Measurements from ENCODE around the gene DENND2A. TPM values are rescaled to one million over a fixed set of nuclear protein-coding genes. Genes with fewer than 3 reads are reported as not detected.

DENND2A gene
- polyA plus RNA-seq, 3 donors from 2014 or later, result not detected

DNA sequence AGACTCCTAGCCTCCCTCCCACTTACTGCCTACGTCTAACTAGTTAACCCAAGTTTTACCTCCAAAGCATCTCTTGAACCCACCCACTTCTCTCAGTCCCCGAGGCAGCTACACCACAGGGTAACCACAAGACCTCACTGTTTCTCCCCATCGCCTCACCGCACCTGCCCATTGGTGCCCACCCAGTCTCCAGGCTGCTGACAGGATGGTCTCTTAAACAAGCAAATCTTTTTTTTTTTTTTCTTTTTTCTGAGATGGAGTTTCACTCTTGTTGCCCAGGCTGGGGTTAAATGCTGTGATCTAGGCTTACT, 47.0 kb downstream of the DENND2A start:
- no peak overlapping the region for H3K4me3 Mint-ChIP-seq
- no peaks in the 10 kb centered on the region for H3K9me3 Mint-ChIP-seq
- peaks cover 9 to 14% of the 10 kb centered on the region in 2 donors for H3K4me1 Mint-ChIP-seq
- peak in 1 of 3 donors; percentile 10 for DNase-seq
- peak overlapping the region in 1 of 6 donors; percentile 1 for H3K27ac Mint-ChIP-seq
- peaks cover 0 to 5% (median 0%) of the 10 kb centered on the region in 3 donors for H3K36me3 Mint-ChIP-seq
- H3K27me3 Mint-ChIP-seq (ENCODE audit: low read depth in 3 of 3), result peaks cover 3 to 8% (median 6%) of the 10 kb centered on the region in 3 donors

DNA sequence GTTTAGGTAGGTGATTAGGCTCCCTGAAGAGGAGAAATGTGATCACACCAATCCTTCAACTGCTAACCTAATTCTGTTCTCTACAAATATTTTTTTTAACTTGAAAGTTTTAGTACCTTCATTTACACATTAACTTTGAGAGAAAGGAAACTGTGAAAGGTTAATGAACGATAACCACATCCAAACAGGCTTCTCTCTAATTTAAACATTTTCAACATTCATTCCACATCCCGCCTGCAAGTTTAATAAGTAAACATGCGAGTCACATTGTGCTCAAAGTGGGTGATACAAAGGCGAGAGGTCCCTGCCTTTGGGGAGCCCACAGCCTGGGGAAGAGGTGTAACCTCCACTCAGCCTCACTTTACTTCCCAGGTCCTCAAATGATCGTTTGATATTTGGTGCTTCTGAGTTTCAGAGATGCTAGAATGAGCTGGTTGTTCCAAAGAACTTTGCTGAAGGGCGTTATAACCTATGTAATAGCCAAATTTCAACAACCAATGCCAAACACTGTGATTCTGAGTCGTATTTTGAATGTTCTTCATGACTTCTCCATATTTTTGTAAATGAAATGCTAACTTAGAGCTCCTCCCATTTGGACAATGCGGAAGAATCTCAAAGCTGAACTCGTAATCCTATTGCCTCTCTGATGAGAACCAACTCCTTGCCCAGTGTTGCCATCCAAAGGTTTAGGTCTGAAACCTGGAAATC, 47.5 kb downstream of the DENND2A start:
- Mint-ChIP-seq H3K27me3 (ENCODE audit: low read depth in 3 of 3) (peaks cover 3 to 8% (median 6%) of the 10 kb centered on the region in 3 donors), H3K36me3 (peaks cover 0 to 5% (median 0%) of the 10 kb centered on the region in 3 donors), H3K9me3 (no peaks in the 10 kb centered on the region), H3K4me1 (peaks cover 9 to 14% of the 10 kb centered on the region in 2 donors), H3K4me3 (no peak overlapping the region), H3K27ac (peak overlapping the region in 1 of 6 donors; percentile 1)
- no peak for DNase-seq

GRCh38 chr7:140591180-140591902, 49.3 kb downstream of the DENND2A start:
- no peak overlapping the region for H3K4me3 Mint-ChIP-seq
- DNase-seq, result no peak
- no peak overlapping the region for H3K27ac Mint-ChIP-seq
- no peaks in the 10 kb centered on the region for H3K9me3 Mint-ChIP-seq
- peaks cover 9 to 14% of the 10 kb centered on the region in 2 donors for H3K4me1 Mint-ChIP-seq
- peaks cover 0 to 5% (median 0%) of the 10 kb centered on the region in 3 donors for H3K36me3 Mint-ChIP-seq
- peaks cover 3 to 10% (median 3%) of the 10 kb centered on the region in 3 donors for H3K27me3 Mint-ChIP-seq (ENCODE audit: low read depth in 3 of 3)

DNA sequence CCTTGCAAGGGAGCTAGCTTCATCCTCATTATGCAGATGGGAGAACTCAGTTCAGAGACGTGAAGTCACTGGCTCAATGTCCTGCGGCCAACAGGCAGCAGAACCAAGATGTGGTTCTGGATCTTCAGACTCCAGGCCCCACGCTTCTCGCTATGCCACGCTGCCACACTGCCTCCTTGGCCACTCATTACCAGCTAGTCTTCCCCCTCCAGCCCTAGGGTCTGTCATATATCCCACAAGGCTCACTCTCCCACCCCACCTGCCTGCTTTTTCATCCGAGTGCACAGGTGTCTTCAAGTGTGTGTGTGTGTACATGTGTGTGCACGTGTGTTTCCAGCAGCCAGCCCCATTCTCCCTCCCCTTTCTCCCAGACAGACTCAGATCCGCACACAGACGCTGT, 53.4 kb downstream of the DENND2A start:
- Mint-ChIP-seq H3K27me3 (ENCODE audit: low read depth in 3 of 3) (peaks cover 0 to 13% (median 0%) of the 10 kb centered on the region in 3 donors), H3K4me3 (no peak overlapping the region), H3K36me3 (no peaks in the 10 kb centered on the region), H3K9me3 (no peaks in the 10 kb centered on the region), H3K27ac (no peak overlapping the region), H3K4me1 (no peaks in the 10 kb centered on the region)
- no peak for DNase-seq

GRCh38 chr7:140586516-140586915, 54.1 kb downstream of the DENND2A start:
- no peaks in the 10 kb centered on the region for H3K9me3 Mint-ChIP-seq
- no peak overlapping the region for H3K4me3 Mint-ChIP-seq
- H3K27ac Mint-ChIP-seq, result no peak overlapping the region
- H3K27me3 Mint-ChIP-seq (ENCODE audit: low read depth in 3 of 3), result peaks cover 0 to 12% (median 3%) of the 10 kb centered on the region in 3 donors
- no peaks in the 10 kb centered on the region for H3K36me3 Mint-ChIP-seq
- DNase-seq, result no peak
- H3K4me1 Mint-ChIP-seq, result no peaks in the 10 kb centered on the region

DNA sequence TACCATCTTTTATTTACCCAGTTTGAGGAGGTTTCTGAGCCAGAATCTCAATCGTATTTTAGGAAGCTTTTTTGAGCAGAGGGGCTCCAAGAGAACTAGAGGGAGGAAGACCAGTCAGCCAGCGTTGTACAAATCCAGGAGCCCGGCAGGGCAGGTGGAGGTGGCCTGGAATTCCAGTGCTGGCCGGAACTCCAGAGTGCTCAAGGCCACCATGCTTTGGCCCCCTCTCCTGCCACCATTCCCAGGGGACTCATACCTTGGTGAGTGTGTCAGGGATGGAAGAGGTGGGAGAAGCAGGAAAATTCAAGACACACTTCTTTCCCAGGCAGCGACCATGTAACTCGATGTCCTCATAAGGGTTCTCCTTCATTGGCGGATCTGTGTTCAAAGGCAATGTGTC, 55.3 kb downstream of the DENND2A start:
- no peak overlapping the region for H3K4me3 Mint-ChIP-seq
- H3K9me3 Mint-ChIP-seq, result no peaks in the 10 kb centered on the region
- H3K27me3 Mint-ChIP-seq (ENCODE audit: low read depth in 3 of 3), result peaks cover 0 to 11% (median 4%) of the 10 kb centered on the region in 3 donors
- no peak for DNase-seq
- H3K27ac Mint-ChIP-seq, result no peak overlapping the region
- no peaks in the 10 kb centered on the region for H3K36me3 Mint-ChIP-seq
- H3K4me1 Mint-ChIP-seq, result no peaks in the 10 kb centered on the region

DNA sequence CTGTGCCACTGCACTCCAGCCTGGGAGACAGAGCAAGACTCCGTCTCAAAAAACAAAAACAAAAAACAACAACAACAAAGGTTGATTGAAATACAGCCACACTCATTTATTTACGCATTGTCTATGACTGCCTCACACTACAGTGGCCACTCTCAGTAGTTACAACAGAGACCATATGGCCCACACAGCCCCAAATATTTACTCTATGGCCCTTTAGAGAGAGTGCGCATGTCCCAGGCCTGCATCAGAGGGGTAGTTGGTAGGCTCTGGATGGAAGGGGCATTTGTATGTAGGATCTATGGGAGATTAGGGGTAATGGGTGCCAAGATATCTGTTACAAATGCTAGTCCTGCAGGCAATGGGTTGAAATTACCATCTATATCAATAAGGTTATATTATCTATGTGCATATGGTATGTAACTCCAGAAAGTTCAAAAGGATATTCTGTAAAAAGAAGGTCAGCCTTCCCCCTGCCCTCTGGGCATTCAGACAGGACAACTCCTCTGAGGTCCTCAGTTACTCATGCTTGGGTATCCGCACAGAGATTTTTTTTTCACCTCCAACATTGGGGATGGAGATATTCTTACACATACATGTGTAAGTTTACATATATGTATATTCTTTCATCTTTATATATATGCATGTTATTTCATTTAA, 56.3 kb downstream of the DENND2A start:
- no peak overlapping the region for H3K27ac Mint-ChIP-seq
- peaks cover 0 to 11% (median 4%) of the 10 kb centered on the region in 3 donors for H3K27me3 Mint-ChIP-seq (ENCODE audit: low read depth in 3 of 3)
- no peaks in the 10 kb centered on the region for H3K36me3 Mint-ChIP-seq
- no peaks in the 10 kb centered on the region for H3K4me1 Mint-ChIP-seq
- no peak for DNase-seq
- H3K9me3 Mint-ChIP-seq, result no peaks in the 10 kb centered on the region
- no peak overlapping the region for H3K4me3 Mint-ChIP-seq

GRCh38 chr7:140581411-140581810, 59.2 kb downstream of the DENND2A start:
- Mint-ChIP-seq H3K4me3 (no peak overlapping the region), H3K27me3 (ENCODE audit: low read depth in 3 of 3) (peaks cover 0 to 8% (median 8%) of the 10 kb centered on the region in 3 donors), H3K27ac (no peak overlapping the region), H3K9me3 (no peaks in the 10 kb centered on the region), H3K4me1 (no peaks in the 10 kb centered on the region), H3K36me3 (no peaks in the 10 kb centered on the region)
- DNase-seq, result no peak

DNA sequence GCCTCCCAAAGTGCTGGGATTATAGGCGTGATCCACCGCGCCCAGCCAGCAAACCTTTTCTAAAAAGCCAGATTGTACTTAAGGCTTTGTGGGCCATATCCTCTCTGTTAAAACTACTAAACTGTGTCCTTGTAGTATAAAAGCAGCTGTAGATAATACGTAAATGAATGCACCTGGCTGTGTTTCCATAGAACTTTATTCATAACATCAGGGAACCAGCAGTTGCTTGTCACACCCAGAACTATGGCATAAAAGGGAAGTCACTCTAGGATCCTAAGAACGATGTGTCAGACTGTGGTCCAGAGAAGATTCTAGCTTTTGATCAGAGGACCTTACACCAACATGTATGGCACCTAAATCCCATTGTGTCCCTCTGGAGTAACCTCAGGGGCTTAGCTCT, 63.0 kb downstream of the DENND2A start:
- Mint-ChIP-seq H3K4me1 (no peaks in the 10 kb centered on the region), H3K27ac (no peak overlapping the region), H3K27me3 (ENCODE audit: low read depth in 3 of 3) (peaks cover 5 to 10% (median 7%) of the 10 kb centered on the region in 3 donors), H3K9me3 (no peaks in the 10 kb centered on the region), H3K4me3 (no peak overlapping the region), H3K36me3 (no peaks in the 10 kb centered on the region)
- no peak for DNase-seq

GRCh38 chr7:140576589-140576988, 64.0 kb downstream of the DENND2A start:
- H3K27me3 Mint-ChIP-seq (ENCODE audit: low read depth in 3 of 3), result peaks cover 5 to 8% (median 7%) of the 10 kb centered on the region in 3 donors
- H3K36me3 Mint-ChIP-seq, result no peaks in the 10 kb centered on the region
- H3K9me3 Mint-ChIP-seq, result no peaks in the 10 kb centered on the region
- no peaks in the 10 kb centered on the region for H3K4me1 Mint-ChIP-seq
- DNase-seq, result no peak
- no peak overlapping the region for H3K27ac Mint-ChIP-seq
- H3K4me3 Mint-ChIP-seq, result no peak overlapping the region

DNA sequence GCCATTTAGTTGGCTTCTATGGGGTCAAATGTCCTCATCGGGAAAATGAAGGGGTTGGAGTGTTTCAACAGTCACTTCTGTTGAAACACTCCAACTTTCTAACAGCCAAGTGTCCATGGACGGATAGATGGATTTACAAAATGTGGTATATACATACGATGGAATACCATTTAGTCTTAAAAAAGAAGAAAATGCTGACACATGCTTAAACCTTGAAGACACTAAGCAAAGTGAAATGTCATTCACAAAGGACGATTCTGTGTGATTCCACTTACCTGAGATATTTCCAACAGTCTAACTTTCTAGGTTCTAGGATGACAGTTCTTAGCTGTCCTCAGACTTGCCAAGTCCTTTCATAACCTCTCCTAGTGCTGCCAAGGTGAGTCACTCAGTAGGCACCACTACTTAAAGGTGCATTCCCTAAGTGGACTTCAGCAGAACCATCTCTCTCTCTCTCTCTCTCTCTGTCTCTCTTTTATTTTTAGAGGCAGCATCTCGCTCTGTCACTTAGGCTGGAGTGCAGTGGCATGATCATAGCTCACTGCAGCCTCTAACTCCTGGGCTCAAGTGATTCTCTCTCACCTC, 69.0 kb downstream of the DENND2A start:
- Mint-ChIP-seq H3K4me1 (no peaks in the 10 kb centered on the region), H3K27ac (no peak overlapping the region), H3K9me3 (peaks cover 0 to 2% (median 0%) of the 10 kb centered on the region in 6 donors), H3K36me3 (no peaks in the 10 kb centered on the region), H3K27me3 (ENCODE audit: low read depth in 3 of 3) (peaks cover 1 to 7% (median 5%) of the 10 kb centered on the region in 3 donors), H3K4me3 (no peak overlapping the region)
- no peak for DNase-seq

DNA sequence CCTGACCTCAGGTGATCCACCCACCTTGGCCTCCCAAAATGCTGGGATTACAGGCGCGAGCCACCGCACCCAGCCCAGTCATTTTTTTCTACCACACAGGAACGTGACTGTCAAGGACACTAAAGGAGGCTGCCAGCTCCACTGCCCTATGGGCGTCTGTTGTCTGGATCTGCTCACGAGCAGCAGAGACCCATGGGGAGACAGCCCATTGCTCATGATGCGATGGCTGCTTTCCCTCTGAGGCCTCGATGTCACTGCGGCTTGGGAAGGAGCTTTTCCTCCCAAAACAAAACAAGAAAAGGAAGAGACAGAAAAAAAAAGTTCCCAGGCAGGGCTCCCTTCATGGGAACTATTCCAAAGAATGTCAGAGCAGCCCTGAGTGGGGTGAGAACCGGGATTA, 70.5 kb downstream of the DENND2A start:
- peaks cover 0 to 2% of the 10 kb centered on the region in 2 donors for H3K4me1 Mint-ChIP-seq
- H3K27ac Mint-ChIP-seq, result no peak overlapping the region
- peaks cover 0 to 2% (median 0%) of the 10 kb centered on the region in 6 donors for H3K9me3 Mint-ChIP-seq
- no peaks in the 10 kb centered on the region for H3K36me3 Mint-ChIP-seq
- H3K27me3 Mint-ChIP-seq (ENCODE audit: low read depth in 3 of 3), result peaks cover 1 to 4% (median 3%) of the 10 kb centered on the region in 3 donors
- H3K4me3 Mint-ChIP-seq, result no peak overlapping the region
- no peak for DNase-seq

- no peak overlapping the region for H3K4me3 Mint-ChIP-seq
- no peak overlapping the region for H3K27ac Mint-ChIP-seq
- H3K4me1 Mint-ChIP-seq, result peaks cover 0 to 2% of the 10 kb centered on the region in 2 donors
- peaks cover 0 to 2% (median 0%) of the 10 kb centered on the region in 6 donors for H3K9me3 Mint-ChIP-seq
- no peaks in the 10 kb centered on the region for H3K27me3 Mint-ChIP-seq (ENCODE audit: low read depth in 3 of 3)
- DNase-seq, result no peak
- H3K36me3 Mint-ChIP-seq, result no peaks in the 10 kb centered on the region
Observed at GRCh38 chr7:140568021-140568813, 72.4 kb downstream of the DENND2A start.

All from immature natural killer cell (primary cell).